K562 (cell line): Measurements from ENCODE around the gene KPTN. TPM values are rescaled to one million over a fixed set of nuclear protein-coding genes. Genes with fewer than 3 reads are reported as not detected.

Experiments used
- CREB3 ChIP-seq: fragments of 450-650 bp; conservative IDR thresholded peaks from 2 replicates; pipeline ENCODE4 v1.6.1; 2016; ENCODE audit warnings: missing genetic modification characterization, low read depth, mild to moderate bottlenecking, missing compliant biosample characterization, moderate library complexity
- GTF2A2 ChIP-seq: IDR thresholded peaks from 2 replicates; pipeline ENCODE4 v1.6.1; 2016; ENCODE audit warnings: mild to moderate bottlenecking, missing genetic modification characterization, missing compliant biosample characterization
- HDGF ChIP-seq: fragments of 450-650 bp; IDR thresholded peaks from 2 replicates; pipeline ENCODE4 v1.6.1; 2016
- HMG20A ChIP-seq: fragments of 450-650 bp; formaldehyde crosslinking; conservative IDR thresholded peaks from 2 replicates; pipeline ENCODE4 v1.4.0; 2020; ENCODE audit warnings: mild to moderate bottlenecking, mixed read lengths
- MCM5 ChIP-seq: fragments of 450-650 bp; IDR thresholded peaks from 2 replicates; pipeline ENCODE4 v1.6.1; 2016; ENCODE audit warnings: low read depth
- MGA ChIP-seq: fragments of 450-650 bp; IDR thresholded peaks from 2 replicates; pipeline ENCODE4 v1.6.1; 2016; ENCODE audit warnings: mild to moderate bottlenecking, moderate library complexity
- MTF1 ChIP-seq: fragments of 250-450 bp; sonication (Bioruptor Pico); IDR thresholded peaks from 2 replicates; pipeline ENCODE4 v1.9.0; 2021; ENCODE audit warnings: moderate library complexity, mild to moderate bottlenecking, inconsistent platforms, borderline replicate concordance
- NFE2 ChIP-seq: IDR thresholded peaks from 2 replicates; pipeline ENCODE4 v1.6.1; 2014; ENCODE audit warnings: antibody characterized with exemption, low read depth
- PCBP1 ChIP-seq: fragments of 200-400 bp; formaldehyde crosslinking; IDR thresholded peaks from 2 replicates; pipeline ENCODE4 v1.6.1; 2018; ENCODE audit warnings: mild to moderate bottlenecking, low read depth, low read length; ENCODE audit not compliant: poor library complexity, severe bottlenecking
- PHF20 ChIP-seq: fragments of 450-650 bp; IDR thresholded peaks from 2 replicates; pipeline ENCODE4 v1.6.1; 2018; ENCODE audit not compliant: partially characterized antibody
- TBP ChIP-seq: optimal IDR thresholded peaks from 2 replicates; pipeline ENCODE3; 2011; ENCODE audit warnings: low read depth, low read length, improper control_type of control experiment
- ZBTB26 ChIP-seq: fragments of 450-650 bp; formaldehyde crosslinking; IDR thresholded peaks from 2 replicates; pipeline ENCODE4 v1.4.0; 2022; ENCODE audit warnings: missing genetic modification characterization
- ZEB2 ChIP-seq: fragments of 450-650 bp; IDR thresholded peaks from 2 replicates; pipeline ENCODE4 v1.6.1; 2016
- ZNF780A ChIP-seq: fragments of 250-450 bp; sonication (Bioruptor Pico); IDR thresholded peaks from 2 replicates; pipeline ENCODE4 v1.5.0; 2021; ENCODE audit warnings: mild to moderate bottlenecking
- polyA plus RNA-seq, 8 experiments: library from polyadenylated mRNA; depleted of rRNA in 4 of 8; stranded (reverse) in 5 of 8; unstranded in 3 of 8; fragments of >200 nt; fragmentation: Nextera tagmentation in 2 of 8; fragmentation: Illumina TruSeq in 1 of 8; extraction: Ambion mirVana in 2 of 8; extraction: Trizol in 1 of 8; gene quantifications; 2 replicates each; pipeline versions ENCODE4 v1.2.1 to v1.2.3, GENCODE V29; 2011 to 2014; ENCODE audit warnings: inconsistent platforms in 1 of 8, missing spikeins in 1 of 8
- total RNA-seq, 7 experiments: library from RNA; depleted of rRNA in 6 of 7; stranded (reverse); fragments of >200 nt in 6 of 7; fragmentation: Illumina TruSeq in 2 of 7; extraction: Trizol in 2 of 7; gene quantifications; 2 replicates each; pipeline versions ENCODE4 v1.2.1 to v1.2.3, GENCODE V29; 2011 to 2021; ENCODE audit warnings: low replicate concordance in 1 of 7

The KPTN gene
- total and polyA plus RNA-seq, 9 of the 15 experiments (the other 6 are each of a cell fraction or from before 2014, with no cell fraction given): 0.56 to 18.2 (median 8.5) TPM

DNA sequence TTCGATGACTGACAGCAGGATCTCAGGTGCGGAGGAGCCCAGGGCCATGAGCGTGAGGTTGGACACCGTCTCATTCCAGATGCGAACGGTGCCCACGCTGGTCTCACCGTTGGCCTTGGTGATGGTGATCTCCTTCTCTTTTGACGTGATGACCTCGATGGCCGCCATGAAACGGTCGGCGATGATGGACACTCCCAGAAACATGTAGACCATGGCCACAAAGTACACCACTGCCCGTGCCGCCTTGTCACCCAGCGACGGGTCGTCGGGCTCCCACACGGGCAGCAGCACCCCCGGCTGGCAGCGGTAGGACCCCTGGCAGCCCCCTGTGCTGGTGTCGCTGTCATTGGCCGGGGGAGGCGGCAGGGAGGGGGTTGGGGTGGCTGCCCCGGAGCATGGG is 18.1 kb downstream of the KPTN start (continued):
- TF ChIP-seq MGA (no peak), CREB3 (tag) (no peak), PCBP1 (no peak), ZEB2 (no peak), HDGF (no peak), PHF20 (no peak), TBP (no peak), NFE2 (no peak), ZNF780A (CRISPR knock-in tag) (no peak), MCM5 (no peak), HMG20A (CRISPR knock-in tag) (no peak), GTF2A2 (tag) (no peak), MTF1 (no peak), ZBTB26 (CRISPR knock-in tag) (no peak)
